Measurements from ENCODE around the gene TCF3. TPM values are rescaled to one million over a fixed set of nuclear protein-coding genes. Genes with fewer than 3 reads are reported as not detected.
A peak's percentile ranks its signal among the peaks of the same experiment; 100 is the strongest.

Gene TCF3
- total RNA-seq, 6 experiments from 2014 or later: 11.0 to 30.1 (median 15.9) TPM

DNA sequence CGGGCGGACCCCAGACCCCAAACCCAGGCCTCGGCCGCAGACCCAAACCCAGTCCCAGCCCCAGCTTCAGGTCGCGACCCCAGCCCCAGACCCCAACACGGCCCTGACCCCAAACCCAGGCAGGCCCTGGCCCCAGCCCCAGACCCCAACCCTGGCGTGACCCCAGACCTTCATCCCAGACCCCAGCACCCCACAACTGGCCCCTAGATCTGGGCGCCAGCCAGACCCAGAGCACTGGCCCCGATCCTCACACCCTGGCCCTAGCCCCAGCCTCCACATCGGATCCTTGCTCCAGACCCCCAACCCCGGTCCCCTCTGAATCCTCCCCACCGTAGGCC, 67.2 kb downstream of the TCF3 start:
- peaks cover 0 to 33% (median 12%) of the 10 kb centered on the region in 4 donors for H3K36me3 ChIP-seq
- ATAC-seq: no peak
- no peaks in the 10 kb centered on the region for H3K27me3 ChIP-seq
- no peak overlapping the region for H3K4me3 ChIP-seq
- no peaks in the 10 kb centered on the region for H3K9me3 ChIP-seq
- TF ChIP-seq, protein P1, sequence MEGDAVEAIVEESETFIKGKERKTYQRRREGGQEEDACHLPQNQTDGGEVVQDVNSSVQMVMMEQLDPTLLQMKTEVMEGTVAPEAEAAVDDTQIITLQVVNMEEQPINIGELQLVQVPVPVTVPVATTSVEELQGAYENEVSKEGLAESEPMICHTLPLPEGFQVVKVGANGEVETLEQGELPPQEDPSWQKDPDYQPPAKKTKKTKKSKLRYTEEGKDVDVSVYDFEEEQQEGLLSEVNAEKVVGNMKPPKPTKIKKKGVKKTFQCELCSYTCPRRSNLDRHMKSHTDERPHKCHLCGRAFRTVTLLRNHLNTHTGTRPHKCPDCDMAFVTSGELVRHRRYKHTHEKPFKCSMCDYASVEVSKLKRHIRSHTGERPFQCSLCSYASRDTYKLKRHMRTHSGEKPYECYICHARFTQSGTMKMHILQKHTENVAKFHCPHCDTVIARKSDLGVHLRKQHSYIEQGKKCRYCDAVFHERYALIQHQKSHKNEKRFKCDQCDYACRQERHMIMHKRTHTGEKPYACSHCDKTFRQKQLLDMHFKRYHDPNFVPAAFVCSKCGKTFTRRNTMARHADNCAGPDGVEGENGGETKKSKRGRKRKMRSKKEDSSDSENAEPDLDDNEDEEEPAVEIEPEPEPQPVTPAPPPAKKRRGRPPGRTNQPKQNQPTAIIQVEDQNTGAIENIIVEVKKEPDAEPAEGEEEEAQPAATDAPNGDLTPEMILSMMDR (IDR thresholded peaks at IDR 0.05): no peak
- no peak for TF ChIP-seq POLR2A (IDR thresholded peaks at IDR 0.05)
- peak in 1 of 3 donors; percentile 46 for DNase-seq
- no peak overlapping the region for H3K27ac ChIP-seq
- intact Hi-C loops (cut with DNase I): no loop called here
- 100% methylated on average over 2 of the region's 13 CpGs for WGBS (ENCODE audit: insufficient coverage, low coverage, low lambda C conversion rate, missing lambda C conversion rate)
- peaks cover 0 to 8% (median 4%) of the 10 kb centered on the region in 4 donors for H3K4me1 ChIP-seq

DNA sequence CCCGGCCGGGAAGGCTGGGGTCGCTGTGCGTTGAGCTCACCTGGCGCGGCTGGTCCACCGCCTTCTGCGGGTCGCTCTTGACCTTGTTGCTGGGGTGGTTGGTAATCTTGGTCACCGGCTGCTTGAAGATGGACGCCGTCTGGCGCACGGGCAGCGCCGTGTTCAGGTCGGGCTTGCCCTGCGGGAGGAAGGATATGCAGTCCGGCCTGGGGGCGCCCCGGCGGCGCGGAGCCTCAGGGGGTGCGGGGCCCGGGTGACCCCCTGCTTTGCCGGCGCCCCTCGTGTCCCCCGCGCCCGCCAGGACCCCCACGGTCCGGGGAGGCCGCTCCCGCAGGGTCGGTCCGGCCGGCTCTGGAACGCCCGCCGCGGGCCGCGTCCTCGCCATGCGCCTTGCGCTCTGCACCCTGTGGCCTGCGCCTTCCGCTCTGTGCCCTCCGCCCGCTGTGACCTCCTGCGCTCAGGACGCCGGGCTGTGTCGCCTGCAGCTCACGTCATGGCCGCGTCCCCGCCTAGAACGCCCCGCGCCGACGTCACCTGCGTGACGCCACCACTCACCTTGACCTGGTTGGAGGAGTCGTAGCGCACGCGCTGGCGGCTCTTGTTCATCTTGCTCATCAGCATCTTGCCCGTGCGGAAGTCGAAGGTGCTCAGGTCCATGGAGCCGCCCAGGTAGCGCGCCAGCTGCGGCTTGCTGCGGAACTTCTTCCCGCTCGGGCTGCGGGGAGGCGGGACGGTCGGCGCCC, 67.7 kb downstream of the TCF3 start:
- H3K9me3 ChIP-seq: no peaks in the 10 kb centered on the region
- no peak for TF ChIP-seq POLR2A (IDR thresholded peaks at IDR 0.05)
- TF ChIP-seq, protein P1 (IDR thresholded peaks at IDR 0.05): no peak

DNA sequence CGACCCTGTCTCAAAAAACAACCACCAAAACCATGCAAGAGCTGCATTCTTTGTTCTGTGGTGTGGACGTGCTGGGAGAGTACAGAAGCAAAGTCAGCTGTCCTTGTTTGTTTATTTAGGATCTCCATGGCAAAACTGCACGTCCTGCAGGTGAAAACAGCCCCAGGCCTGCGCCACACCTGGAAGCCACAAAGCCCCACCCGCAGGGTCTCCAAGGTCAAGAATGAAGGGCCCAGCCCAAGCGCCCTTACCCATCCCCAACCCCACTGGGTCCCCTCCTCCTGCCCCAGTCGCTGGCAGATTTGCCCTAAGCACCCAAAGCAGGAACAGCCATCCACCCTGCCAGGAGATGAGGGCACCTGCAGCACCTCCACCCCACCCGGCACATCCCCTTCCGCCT, 70.2 kb downstream of the TCF3 start:
- no peaks in the 10 kb centered on the region for H3K27me3 ChIP-seq
- no peak overlapping the region for H3K4me3 ChIP-seq
- DNase-seq (no peak), ATAC-seq (no peak)
- no peaks in the 10 kb centered on the region for H3K4me1 ChIP-seq
- no peaks in the 10 kb centered on the region for H3K9me3 ChIP-seq
- no peak for TF ChIP-seq POLR2A (IDR thresholded peaks at IDR 0.05)
- no peak overlapping the region for H3K27ac ChIP-seq
- H3K36me3 ChIP-seq: peaks cover 0 to 50% (median 12%) of the 10 kb centered on the region in 4 donors
- intact Hi-C loops (cut with DNase I): no loop called here
- WGBS (ENCODE audit: insufficient coverage, low coverage, low lambda C conversion rate, missing lambda C conversion rate): 68% methylated on average over 3 of the region's 9 CpGs

More for the DNA sequence above, 67.7 kb downstream of the TCF3 start:
- ATAC-seq: no peak
- no peak overlapping the region for H3K4me3 ChIP-seq
- 96% methylated on average over 25 of the region's 87 CpGs for WGBS (ENCODE audit: insufficient coverage, low coverage, low lambda C conversion rate, missing lambda C conversion rate)
- H3K27ac ChIP-seq: no peak overlapping the region
- intact Hi-C loops (cut with DNase I): no loop called here
- no peak for DNase-seq
- H3K4me1 ChIP-seq: peaks cover 0 to 8% (median 4%) of the 10 kb centered on the region in 4 donors
- peaks cover 0 to 39% (median 12%) of the 10 kb centered on the region in 4 donors for H3K36me3 ChIP-seq
- no peaks in the 10 kb centered on the region for H3K27me3 ChIP-seq

DNA sequence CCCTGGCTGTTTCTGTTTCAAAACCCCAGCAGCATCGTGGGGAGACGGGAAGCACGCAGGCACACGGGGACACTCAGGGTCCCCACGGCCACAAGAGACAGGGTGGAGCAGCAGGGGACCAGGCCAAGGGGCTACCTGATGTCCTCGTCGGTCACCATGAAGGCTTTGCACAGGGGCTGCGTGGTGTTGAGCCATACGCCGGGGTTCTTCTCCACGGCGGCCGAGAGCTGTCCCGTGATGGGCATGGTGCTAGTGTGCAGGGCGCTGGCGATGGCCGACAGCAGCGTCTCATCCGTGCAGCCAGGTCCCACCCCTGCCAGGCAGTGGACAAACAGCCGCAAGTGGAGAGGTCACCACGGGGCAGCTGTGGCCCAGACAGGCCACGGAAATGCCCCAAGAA, 71.5 kb downstream of the TCF3 start:
- DNase-seq: no peak
- intact Hi-C loops (cut with DNase I): no loop called here
- no peaks in the 10 kb centered on the region for H3K9me3 ChIP-seq
- peaks cover 0 to 51% (median 12%) of the 10 kb centered on the region in 4 donors for H3K36me3 ChIP-seq
- H3K27ac ChIP-seq: no peak overlapping the region
- TF ChIP-seq POLR2A (IDR thresholded peaks at IDR 0.05): no peak
- TF ChIP-seq, protein P1 (IDR thresholded peaks at IDR 0.05): no peak
- WGBS (ENCODE audit: insufficient coverage, low coverage, low lambda C conversion rate, missing lambda C conversion rate): 100% methylated on average over 1 of the region's 22 CpGs
- H3K4me3 ChIP-seq: no peak overlapping the region
- H3K27me3 ChIP-seq: no peaks in the 10 kb centered on the region
- no peaks in the 10 kb centered on the region for H3K4me1 ChIP-seq
- no peak for ATAC-seq

DNA sequence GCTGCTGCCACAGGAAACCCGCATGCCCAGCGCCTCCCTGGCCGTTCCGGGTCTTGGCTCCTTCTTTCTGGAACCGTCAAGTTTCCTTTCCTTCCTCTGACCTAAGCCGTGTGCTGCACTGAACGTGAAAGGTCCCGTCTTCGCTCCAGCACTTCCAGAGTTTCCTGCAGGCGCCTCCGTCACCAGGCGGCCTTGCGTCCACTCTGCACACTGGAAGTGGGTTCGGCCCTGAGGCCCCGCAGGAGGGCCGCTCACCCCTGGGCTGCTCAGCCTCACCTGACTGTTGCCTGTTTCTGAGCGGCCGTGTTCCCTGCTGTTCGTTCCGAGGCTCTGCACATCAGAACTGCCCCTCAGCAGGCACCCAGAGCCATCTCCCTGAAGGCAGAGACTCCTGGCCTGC, 72.0 kb downstream of the TCF3 start:
- ATAC-seq (peak; percentile 32 to 61 (median 37)), DNase-seq (no peak)
- TF ChIP-seq POLR2A (IDR thresholded peaks at IDR 0.05): no peak
- TF ChIP-seq, protein P1 (IDR thresholded peaks at IDR 0.05): no peak
- Histone ChIP-seq H3K36me3 (peaks cover 0 to 51% (median 12%) of the 10 kb centered on the region in 4 donors), H3K4me1 (no peaks in the 10 kb centered on the region), H3K27me3 (no peaks in the 10 kb centered on the region), H3K27ac (no peak overlapping the region), H3K9me3 (no peaks in the 10 kb centered on the region), H3K4me3 (no peak overlapping the region)
- intact Hi-C loops (cut with DNase I): no loop called here
- WGBS (ENCODE audit: insufficient coverage, low coverage, low lambda C conversion rate, missing lambda C conversion rate): 70% methylated on average over 6 of the region's 20 CpGs
